ENCODE data around the gene EIF1.

Gene EIF1

DNA sequence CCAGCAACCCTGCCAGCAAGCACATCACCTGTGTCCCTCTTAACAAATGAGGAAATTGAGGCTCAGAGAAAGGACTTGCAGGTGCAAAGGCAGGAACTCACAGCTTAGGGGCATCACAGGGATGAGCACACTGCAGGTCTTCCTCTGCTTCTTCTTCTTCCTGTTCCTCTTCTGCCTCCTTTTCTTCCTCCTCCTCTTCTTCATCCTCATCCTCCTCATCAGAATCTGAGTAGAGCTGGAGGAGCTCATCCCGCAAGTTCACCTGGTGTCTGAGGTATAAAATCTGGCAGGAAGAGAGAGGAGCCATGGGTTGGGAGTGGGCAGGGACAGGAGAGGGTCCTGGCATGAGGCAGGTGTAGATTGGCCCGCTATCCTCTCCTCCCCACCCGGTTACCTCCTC is 43.2 kb downstream of the EIF1 start:
- DNase-seq (ENCODE audit: insufficient read length, low spot score) (no peak), FAIRE-seq (no peak)

DNA sequence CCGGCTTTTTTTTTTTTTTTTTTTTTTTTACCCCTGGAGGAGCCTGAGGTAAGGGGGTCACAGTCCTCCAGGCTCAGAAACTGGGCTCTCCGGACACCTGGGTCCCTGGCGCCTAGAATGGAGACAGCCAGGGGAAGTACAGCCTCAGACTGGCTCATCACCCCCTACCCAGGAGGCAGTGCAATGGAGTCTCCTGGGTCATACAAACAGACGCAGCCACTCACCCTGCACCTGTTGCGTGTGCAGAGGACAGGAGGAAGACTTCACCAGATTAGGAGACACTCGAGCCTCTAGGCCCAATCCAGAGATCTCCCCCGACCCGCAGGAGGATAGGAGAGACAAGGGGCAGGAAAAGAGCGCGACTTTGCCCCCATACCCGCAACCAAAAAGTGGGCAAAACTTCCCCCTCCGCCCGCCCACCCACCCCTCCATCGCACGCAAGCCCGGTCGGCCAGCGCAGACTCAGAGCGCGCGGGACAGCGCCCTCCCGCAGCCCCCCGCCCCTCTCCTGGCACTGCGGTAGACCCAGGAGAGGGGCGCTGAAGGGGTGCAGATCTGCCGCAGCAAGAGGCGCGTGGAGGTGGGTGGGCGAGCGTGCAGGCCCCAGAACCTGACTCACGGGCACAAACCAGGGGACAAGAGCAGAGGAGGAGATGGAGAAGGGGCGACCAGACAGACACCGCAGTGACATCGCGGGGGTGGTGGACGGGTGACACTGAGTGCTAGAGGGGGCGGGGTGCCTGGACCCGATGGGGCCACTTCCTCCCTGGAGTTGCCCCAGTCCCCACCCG is 44.9 kb downstream of the EIF1 start:
- DNase-seq (ENCODE audit: insufficient read length, low spot score) (no peak), FAIRE-seq (no peak)

DNA sequence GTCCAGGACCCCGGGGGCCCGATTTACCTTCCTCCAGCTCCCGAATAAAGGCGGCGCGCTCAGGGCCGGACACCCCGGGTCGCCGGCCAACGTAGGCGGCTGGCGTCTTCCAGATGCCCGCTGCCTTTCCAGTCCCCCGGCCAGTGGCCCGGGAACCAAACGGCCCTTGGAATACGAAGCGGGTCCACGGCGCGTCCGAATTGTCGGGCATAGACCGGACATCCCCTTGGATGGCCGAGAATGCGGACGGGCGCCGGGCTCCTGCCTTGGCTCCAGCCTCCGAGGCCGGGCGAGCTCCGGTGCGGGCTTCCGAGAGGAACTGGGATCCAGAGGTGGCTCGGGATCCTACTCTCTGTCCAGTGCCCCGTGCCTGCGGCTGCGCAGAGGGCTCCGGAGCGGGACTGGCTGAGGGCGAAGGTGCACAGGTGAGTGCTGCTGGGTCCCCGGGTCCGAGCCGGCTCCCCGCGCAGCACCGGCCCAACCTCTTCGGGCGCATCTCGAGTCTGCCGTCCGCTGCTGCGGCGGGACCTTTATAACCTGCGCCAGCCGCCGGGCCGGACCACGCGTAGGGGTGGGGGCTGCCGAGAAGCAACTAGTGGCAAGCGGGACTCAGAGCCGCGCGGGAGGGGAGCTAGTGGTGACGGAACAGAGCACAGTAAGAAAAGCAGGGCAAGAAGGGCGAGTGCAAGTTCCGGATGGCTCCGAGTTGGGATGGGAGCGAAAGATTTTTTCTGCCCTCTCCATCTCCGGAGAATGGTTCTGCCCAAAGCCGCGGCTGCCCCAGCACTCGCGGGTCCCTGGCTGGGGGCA is 45.7 kb downstream of the EIF1 start, which contains the start of gene HAP1:
Gene HAP1, minus strand, starts transcription at position 505 of the 810 bp plus-strand sequence. Its CDS starts 9 bp downstream, at position 496.
- peak; percentile 36 for FAIRE-seq
- DNase-seq (ENCODE audit: insufficient read length, low spot score) = peak; percentile 75

DNA sequence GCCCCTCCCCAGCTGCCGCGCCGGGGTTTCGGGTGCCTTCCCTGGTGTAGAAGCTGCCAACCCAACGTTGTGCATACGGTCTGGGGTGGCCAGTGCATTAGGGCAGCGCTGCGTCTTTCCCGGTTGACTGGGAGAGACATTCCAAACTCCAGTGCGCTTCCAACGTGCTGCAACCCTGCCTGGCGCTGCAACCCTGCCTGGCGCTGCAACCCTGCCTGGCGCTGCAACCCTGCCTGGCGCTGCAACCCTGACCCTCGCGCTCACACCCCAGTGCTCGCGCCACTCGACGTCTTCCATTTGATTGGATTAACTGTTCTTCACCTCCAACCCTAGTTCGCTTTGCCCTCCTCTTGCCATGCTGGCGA is 46.2 kb downstream of the EIF1 start:
- DNase-seq (ENCODE audit: insufficient read length, low spot score) = no peak
- FAIRE-seq = peak; percentile 59

DNA sequence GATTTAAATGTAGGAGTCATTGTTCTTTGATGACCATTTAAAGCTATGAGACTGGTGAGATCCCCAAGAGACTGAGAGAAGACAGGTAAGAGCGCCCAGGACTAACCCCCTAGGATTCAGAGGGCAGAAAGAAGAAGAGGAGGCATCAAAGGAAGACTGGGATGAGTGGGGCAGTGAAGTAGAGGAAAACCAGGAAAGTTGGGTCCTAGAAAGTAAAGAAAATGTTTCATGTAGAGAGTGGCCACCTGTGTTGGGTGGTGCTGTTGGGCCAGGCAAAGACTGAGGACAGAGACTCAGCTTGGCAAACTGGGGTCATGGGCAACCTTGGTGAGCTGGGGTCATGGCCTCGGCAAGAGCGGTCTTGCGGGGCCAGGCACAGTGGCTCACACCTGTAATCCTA is 47.1 kb downstream of the EIF1 start:
- no peak for DNase-seq (ENCODE audit: insufficient read length, low spot score)
- no peak for FAIRE-seq

DNA sequence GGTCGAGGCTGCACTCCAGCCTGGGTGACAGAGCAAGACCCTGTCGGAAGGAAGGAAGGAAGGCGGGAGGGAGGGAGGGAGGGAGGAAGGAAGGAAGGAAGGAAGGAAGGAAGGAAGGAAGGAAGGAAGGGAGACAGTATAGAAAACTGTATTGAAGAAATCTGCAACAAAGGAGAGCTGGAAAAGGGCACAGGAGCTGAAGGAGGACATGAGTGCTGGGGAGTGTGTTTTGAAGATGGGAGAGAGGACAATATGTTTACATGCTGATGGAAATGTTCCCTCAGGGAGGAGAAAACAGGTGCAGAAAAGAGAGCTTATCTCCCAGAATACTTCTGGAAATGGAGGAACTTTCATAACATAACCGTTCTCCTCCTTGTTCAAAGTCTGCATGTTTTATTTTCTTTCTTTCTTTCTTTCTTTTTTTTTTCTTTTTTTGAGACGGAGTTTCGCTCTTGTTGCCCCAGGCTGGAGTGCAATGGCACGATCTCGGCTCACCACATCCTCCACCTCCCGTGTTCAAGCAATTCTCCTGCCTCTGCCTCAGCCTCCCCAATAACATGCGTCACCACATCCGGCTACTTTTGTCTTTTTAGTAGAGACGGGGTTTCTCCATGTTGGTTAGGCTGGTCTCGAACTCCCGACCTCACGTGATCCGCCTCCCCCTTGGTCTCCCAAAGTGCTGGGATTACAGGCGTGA is 48.4 kb downstream of the EIF1 start:
- DNase-seq (ENCODE audit: insufficient read length, low spot score) (no peak), FAIRE-seq (no peak)

DNA sequence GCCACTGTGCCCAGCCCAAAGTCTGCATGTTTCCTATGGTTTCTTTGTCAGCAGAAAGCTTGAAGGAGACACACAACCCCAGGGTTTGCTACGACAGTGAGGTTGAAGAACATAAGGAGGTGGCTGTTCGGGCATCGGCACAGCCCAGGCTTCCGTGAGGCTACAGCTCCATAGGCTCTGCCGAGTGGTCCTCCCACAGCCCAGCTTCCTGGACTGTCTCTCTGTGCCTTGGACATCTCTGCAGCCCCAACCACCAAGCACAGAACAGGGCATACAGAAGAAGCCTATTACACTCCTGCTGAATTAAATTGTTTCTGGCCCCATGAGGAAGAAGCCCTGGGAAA is 49.0 kb downstream of the EIF1 start:
- FAIRE-seq (no peak), DNase-seq (ENCODE audit: insufficient read length, low spot score) (no peak)

DNA sequence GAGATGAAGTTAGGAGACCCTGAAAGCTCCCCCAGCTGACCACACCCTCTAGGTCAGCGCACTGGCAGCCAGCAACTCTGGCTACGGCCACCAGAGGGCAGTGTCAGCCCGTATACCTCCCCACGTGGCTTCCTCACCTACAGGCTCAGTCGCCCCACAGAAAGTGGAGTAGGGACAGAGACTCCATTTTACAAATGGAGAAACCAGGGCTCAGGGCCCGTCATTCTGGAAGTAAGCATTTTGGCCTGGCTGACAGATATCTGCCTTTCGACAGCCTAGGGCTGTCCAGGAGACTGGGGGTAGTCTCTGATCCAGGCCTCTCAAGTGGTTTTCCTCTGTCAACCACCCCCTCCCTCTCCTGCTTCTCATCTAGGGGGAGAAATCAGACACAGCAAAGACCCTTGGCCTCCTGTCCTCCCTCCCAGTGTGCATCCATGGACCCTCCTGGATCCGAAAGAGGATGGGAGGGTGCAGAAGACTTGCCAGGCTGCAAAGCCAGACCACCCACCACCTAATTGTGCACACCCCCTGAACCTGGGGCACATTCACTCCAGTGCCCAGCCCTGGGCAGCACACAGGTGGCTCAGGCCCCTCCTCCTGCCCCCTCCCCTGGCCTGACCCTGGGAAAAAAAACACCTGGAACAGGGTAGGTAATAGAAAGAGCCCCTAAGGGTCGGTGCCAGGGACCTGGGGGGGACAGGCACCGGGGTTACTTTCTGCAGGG is 49.6 kb downstream of the EIF1 start:
- FAIRE-seq (peak; percentile 97), DNase-seq (ENCODE audit: insufficient read length, low spot score) (peak; percentile 96)

DNA sequence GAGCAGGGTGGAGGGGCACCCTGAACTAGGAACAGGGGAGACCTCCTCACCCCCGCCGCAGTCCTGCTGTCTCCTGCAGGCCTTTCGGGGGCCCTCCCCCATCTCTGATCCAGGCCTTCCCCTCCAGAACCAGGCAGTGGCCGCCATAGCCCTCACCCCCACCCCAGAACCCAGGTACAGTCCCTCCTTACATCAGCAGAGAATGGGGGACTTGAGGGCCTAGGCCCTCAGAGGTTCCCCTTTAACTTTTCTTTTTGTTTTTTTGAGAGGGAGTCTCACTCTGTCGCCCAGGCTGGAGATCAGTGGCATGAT is 50.1 kb downstream of the EIF1 start:
- DNase-seq (ENCODE audit: insufficient read length, low spot score) = no peak
- FAIRE-seq = no peak

DNA sequence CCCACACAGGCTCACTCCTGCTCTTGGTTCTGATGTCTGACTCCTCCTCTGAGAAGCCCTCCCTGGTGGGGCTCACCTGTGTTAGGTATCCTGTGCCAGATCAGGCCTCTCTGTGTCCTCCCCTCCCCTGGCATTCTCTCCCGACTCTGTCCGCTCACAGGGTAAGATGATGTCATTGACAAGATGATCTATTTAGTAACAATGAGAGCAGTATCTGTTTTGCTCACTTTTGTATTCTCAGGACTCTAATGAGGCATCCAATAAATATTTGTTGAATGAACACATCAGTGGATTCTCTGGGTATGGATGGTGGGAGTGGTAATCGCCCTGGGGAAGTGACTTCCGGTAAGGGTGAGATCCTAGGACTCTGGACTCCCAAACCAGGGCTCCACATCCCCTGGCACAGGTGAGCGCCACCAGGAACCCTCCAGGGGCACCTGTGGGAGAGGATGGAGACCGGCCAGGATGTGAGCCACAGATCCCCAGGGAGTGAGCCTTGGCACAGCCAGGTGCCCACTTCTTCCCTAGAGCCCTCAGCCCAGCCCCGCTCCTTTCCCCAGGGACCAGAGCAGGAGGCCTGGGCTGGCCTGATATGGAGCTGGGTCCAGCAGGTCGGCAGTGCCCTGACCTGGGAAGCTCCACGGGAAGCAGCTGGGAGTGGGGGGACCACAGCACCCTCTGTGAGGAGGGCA is 51.1 kb downstream of the EIF1 start:
- FAIRE-seq (peak; percentile 55), DNase-seq (ENCODE audit: insufficient read length, low spot score) (peak; percentile 86)

DNA sequence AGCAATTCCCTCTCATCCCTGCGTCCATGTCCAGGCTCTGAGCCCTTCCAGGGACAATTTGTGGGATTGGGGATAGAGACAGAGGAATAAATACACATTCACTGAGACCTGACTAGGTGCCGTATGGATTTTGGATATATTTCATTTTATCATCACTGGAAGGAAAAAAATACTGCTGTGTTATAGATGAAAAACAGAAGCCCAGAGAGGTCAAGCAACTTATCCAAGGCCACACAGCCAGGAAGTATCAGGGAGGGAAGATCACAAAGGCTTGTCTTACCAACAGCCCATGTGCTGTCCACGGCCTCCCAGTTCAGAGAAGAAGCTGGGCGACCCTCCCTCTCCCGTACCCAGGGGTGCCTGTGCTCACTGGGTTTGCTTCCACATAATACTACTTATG is 51.8 kb downstream of the EIF1 start:
- FAIRE-seq = no peak

DNA sequence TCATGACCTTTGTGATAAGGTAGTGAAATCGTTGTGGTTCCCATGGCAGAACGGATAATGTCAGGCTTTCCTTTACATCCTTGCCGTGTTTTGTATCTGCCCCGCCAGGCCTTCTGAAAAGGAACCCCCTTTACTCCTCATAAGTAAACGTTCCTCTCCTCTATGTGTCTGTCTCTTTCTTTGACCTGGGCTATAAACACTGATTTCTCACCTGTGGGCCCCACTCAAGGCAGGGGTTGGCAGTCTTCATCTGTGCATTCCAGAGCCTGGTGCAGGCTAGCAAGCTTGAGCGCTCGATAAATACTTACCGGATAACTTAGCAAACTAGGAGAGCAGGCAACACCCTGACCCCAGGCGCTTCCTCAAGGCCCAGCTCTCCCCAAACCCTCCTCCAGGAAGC is 53.0 kb downstream of the EIF1 start:
- FAIRE-seq = no peak
- DNase-seq (ENCODE audit: insufficient read length, low spot score) = no peak

More for the DNA sequence above, 51.8 kb downstream of the EIF1 start:
- DNase-seq (ENCODE audit: insufficient read length, low spot score) = no peak

All from HTR-8/SVneo (cell line).